HFFc6 (cell line): Measurements from ENCODE around the gene SPOCK1. TPM values are rescaled to one million over a fixed set of nuclear protein-coding genes. Genes with fewer than 3 reads are reported as not detected.

ENCODE experiments used
- DNase-seq: peaks from one replicate; pipeline ENCODE4 v3.0.0-alpha.2; 2018
- H3K27ac Mint-ChIP-seq: 2 replicates; pipeline ENCODE4 v1.8.0; 2020; ENCODE audit warnings: mild to moderate bottlenecking, mixed read lengths
- H3K27me3 Mint-ChIP-seq: 2 replicates; pipeline ENCODE4 v1.8.0; 2021; ENCODE audit warnings: mild to moderate bottlenecking, moderate library complexity, mixed read lengths; ENCODE audit not compliant: insufficient read depth
- H3K36me3 Mint-ChIP-seq: 2 replicates; pipeline ENCODE4 v1.8.0; 2021; ENCODE audit warnings: low read depth, mixed read lengths
- H3K4me1 Mint-ChIP-seq: 2 replicates; pipeline ENCODE4 v1.8.0; 2020; ENCODE audit warnings: low read depth, mixed read lengths
- H3K4me3 Mint-ChIP-seq: 2 replicates; pipeline ENCODE4 v1.8.0; 2020; ENCODE audit warnings: mild to moderate bottlenecking, moderate library complexity, mixed read lengths
- H3K9me3 Mint-ChIP-seq: 2 replicates; pipeline ENCODE4 v1.8.0; 2020; ENCODE audit warnings: mild to moderate bottlenecking, mixed read lengths
- CTCF ChIP-seq: fragments of 200-600 bp; sonication (generic); IDR thresholded peaks from 2 replicates; pipeline ENCODE4 v1.5.0; 2021; ENCODE audit warnings: antibody characterized with exemption, mild to moderate bottlenecking
- total RNA-seq, 6 experiments: library from RNA; stranded (reverse); fragmentation: NEBNext Ultra II Directional; extraction: Animal tissue kit (Norgen Biotek cat#: 25700); gene quantifications; 2 replicates in 1 of 6; 3 replicates in 5 of 6; pipeline ENCODE4 v1.2.3, GENCODE V29; 2021

Gene SPOCK1
- total RNA-seq, 6 experiments from 2014 or later: 111 to 170 (median 125) TPM

- H3K36me3 Mint-ChIP-seq: peaks cover 4% of the 10 kb centered on the region; the same call in 1 of the 2 replicates
- H3K27me3 Mint-ChIP-seq: no peaks in the 10 kb centered on the region
- peaks cover 67% of the 10 kb centered on the region for H3K4me1 Mint-ChIP-seq
- no peak for DNase-seq
- no peaks in the 10 kb centered on the region for H3K9me3 Mint-ChIP-seq
- no peak overlapping the region for H3K27ac Mint-ChIP-seq
- TF ChIP-seq CTCF: no peak
- H3K4me3 Mint-ChIP-seq: no peak overlapping the region
These were observed 32.2 kb downstream of the SPOCK1 start for GRCh38 chr5:137466889-137467288.

- Mint-ChIP-seq H3K36me3 (peaks cover 4% of the 10 kb centered on the region; the same call in 1 of the 2 replicates), H3K27ac (no peak overlapping the region), H3K4me3 (no peak overlapping the region), H3K9me3 (no peaks in the 10 kb centered on the region), H3K4me1 (peaks cover 67% of the 10 kb centered on the region), H3K27me3 (no peaks in the 10 kb centered on the region)
- DNase-seq: no peak
- no peak for TF ChIP-seq CTCF
These were observed 33.2 kb downstream of the SPOCK1 start for GRCh38 chr5:137465930-137466329.

- Mint-ChIP-seq H3K9me3 (no peaks in the 10 kb centered on the region), H3K27ac (no peak overlapping the region), H3K4me1 (peaks cover 44% of the 10 kb centered on the region), H3K4me3 (peak overlapping the region; percentile 14; the same call in 1 of the 2 replicates), H3K27me3 (no peaks in the 10 kb centered on the region), H3K36me3 (peaks cover 8% of the 10 kb centered on the region)
- TF ChIP-seq CTCF: no peak
- no peak for DNase-seq
These were observed 36.2 kb downstream of the SPOCK1 start for GRCh38 chr5:137462816-137463520.

GRCh38 chr5:137462265-137462590 lies 36.9 kb downstream of the SPOCK1 start:
- H3K27ac Mint-ChIP-seq: no peak overlapping the region

GRCh38 chr5:137461391-137462264 lies 37.5 kb downstream of the SPOCK1 start:
- H3K27me3 Mint-ChIP-seq: no peaks in the 10 kb centered on the region

More at GRCh38 chr5:137462265-137462590, 36.9 kb downstream of the SPOCK1 start:
- DNase-seq: no peak
- Mint-ChIP-seq H3K4me1 (peaks cover 37% of the 10 kb centered on the region), H3K27me3 (no peaks in the 10 kb centered on the region), H3K9me3 (no peaks in the 10 kb centered on the region), H3K36me3 (peaks cover 8% of the 10 kb centered on the region), H3K4me3 (no peak overlapping the region)
- TF ChIP-seq CTCF: peak; percentile 1; the same call in 1 of the 2 replicates

More at GRCh38 chr5:137461391-137462264, 37.5 kb downstream of the SPOCK1 start:
- no peak for DNase-seq
- Mint-ChIP-seq H3K4me1 (peaks cover 31% of the 10 kb centered on the region), H3K9me3 (no peaks in the 10 kb centered on the region), H3K27ac (no peak overlapping the region), H3K4me3 (no peak overlapping the region), H3K36me3 (peaks cover 8% of the 10 kb centered on the region)
- peak; percentile 45; the same call in 1 of the 2 replicates for TF ChIP-seq CTCF
